Measurements from ENCODE around the gene TBC1D22A.

Gene TBC1D22A

GRCh38 chr22:47196881-47197772 lies 434.7 kb downstream of the TBC1D22A start:
- no peak for DNase-seq

- no peak for DNase-seq
Measured at GRCh38 chr22:47197773-47198500, 435.5 kb downstream of the TBC1D22A start.

GRCh38 chr22:47198801-47199251 lies 436.4 kb downstream of the TBC1D22A start:
- DNase-seq, result no peak

- no peak for DNase-seq
Measured at GRCh38 chr22:47199261-47199978, 437.0 kb downstream of the TBC1D22A start.

- DNase-seq, result no peak
Measured at GRCh38 chr22:47199979-47200272, 437.5 kb downstream of the TBC1D22A start.

- DNase-seq, result no peak
Measured at GRCh38 chr22:47200273-47201051, 438.0 kb downstream of the TBC1D22A start.

- no peak for DNase-seq
Measured at GRCh38 chr22:47201186-47201995, 438.9 kb downstream of the TBC1D22A start.

- no peak for DNase-seq
Measured at GRCh38 chr22:47201996-47202818, 439.8 kb downstream of the TBC1D22A start.

GRCh38 chr22:47202819-47203553 lies 440.5 kb downstream of the TBC1D22A start:
- DNase-seq, result no peak

GRCh38 chr22:47203554-47203991 lies 441.1 kb downstream of the TBC1D22A start:
- DNase-seq, result no peak

- no peak for DNase-seq
Measured at GRCh38 chr22:47204002-47204979, 441.8 kb downstream of the TBC1D22A start.

GRCh38 chr22:47205081-47205491 lies 442.6 kb downstream of the TBC1D22A start:
- no peak for DNase-seq

GRCh38 chr22:47205554-47205953 lies 443.1 kb downstream of the TBC1D22A start:
- no peak for DNase-seq

GRCh38 chr22:47206164-47206563 lies 443.7 kb downstream of the TBC1D22A start:
- DNase-seq, result no peak

- DNase-seq, result no peak
Measured at GRCh38 chr22:47206666-47207218, 444.3 kb downstream of the TBC1D22A start.

- no peak for DNase-seq
Measured at GRCh38 chr22:47207387-47207786, 444.9 kb downstream of the TBC1D22A start.

GRCh38 chr22:47207846-47208554 lies 445.6 kb downstream of the TBC1D22A start:
- DNase-seq, result no peak

GRCh38 chr22:47208630-47209029 lies 446.2 kb downstream of the TBC1D22A start:
- no peak for DNase-seq

All from CD4-positive, alpha-beta T cell treated with Interferon alpha-2 for 1 hour (primary cell).